NCI-H1417 treated with DMSO at 0.1 percent for 48 hours (cell line): Measurements from ENCODE around the gene TBC1D4.

Source experiments
- DNase-seq: peaks from one replicate; lab custom pipeline; 2025; lab: John Stamatoyannopoulos, UW

TBC1D4 gene

DNA sequence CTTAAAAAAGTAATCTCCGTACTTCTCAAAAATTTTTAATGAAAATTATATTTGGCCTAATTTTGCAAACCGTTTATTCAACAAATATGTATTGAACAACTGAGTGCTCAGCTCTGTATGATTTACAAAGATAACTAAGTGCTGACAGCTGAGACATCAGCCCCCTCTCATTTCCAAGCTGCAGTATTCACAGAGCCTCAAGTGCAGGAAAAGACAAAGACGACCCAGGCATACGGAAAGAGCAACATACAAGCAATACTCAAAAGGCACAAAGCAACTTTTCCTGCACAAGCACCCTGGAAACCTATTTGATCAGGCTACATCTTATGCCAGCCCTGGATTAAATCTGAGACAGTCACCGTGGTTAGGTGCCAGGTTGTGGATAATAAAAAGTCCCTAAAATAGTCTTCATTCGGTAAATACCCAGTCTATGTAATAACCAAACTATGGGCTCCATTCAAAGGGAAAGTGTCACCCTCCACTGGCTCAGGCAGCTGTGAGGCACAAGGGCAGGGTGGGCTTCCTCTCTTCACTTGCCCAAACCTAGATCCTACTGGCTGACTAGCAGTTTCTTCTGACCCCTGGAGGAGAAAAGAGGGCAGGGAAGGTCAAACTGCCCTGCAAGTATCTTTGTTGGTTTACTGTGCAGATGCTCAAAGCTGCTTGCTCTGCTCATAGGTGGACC, 65.5 kb downstream of the TBC1D4 start:
- DNase-seq: no peak

DNA sequence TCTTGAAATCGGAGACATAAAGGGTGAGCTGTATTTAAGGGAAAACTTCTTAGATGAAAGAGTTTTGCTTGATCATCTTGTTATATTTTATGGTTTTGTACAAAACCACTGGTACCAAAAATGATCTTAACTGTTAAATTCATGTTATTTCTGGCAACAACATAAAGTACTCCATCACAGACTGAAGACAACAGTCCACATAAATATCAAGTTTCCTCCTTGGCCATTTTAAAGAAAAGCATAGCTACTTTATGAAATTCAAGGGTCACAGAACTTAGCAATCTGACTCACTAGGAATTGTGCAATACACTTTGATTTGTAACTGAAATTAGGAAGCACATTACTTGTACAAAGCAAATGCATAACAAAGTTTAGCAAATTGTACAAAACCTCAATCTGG, 66.3 kb downstream of the TBC1D4 start:
- no peak for DNase-seq

DNA sequence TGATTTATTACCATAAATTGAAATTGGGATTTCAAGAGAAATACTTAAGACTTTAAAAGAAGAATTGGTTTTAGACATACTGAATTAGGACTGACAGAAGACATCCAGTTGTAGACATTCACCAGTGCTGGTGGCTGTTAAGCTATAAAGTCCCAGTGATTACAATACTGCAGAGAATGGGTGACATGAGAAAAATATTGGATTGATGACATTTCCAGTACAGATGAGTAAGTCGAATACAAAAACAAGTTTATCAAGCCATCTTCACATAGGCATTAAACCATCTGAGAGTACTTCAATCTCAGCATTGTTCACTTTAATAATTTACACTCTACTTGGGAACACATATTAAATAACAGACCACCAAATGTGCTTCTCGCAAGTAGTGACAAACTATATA, 66.8 kb downstream of the TBC1D4 start:
- DNase-seq: no peak

DNA sequence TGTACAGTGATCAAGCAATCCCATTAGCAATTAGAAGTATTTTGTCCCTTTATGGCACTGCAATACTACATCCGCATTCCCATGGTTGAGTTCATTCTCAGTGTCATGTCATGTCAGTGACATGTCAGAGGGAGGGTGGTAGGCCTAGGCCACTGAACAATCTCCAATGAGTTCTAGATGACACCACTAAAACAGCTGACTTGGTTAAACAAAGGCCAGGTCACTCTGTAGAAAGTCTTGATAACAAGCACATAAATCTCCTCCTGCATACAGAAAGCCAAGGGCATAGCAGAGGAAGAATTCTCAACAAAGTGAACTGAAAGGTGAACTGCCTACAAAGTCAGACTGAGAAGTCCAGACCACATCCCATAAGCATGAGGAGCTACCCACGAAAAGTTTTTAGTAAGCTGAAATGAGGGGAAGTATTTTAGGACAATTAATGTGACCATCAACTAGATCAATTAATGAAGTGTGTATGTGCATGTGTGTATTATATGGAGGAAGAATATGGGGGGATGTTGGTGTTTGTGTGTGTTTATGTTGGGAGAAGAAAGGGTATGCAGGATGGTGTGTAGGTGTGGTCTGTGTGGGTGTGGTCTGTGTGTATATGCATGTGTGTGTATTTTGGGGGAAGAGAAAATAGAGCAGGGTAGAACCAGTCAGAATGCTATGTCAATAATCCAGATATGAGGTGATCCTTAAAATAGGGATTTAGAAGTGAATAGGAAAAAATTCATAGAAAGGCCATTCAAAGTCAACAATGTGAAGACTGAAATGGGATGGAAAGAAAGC, 67.7 kb downstream of the TBC1D4 start:
- no peak for DNase-seq

DNA sequence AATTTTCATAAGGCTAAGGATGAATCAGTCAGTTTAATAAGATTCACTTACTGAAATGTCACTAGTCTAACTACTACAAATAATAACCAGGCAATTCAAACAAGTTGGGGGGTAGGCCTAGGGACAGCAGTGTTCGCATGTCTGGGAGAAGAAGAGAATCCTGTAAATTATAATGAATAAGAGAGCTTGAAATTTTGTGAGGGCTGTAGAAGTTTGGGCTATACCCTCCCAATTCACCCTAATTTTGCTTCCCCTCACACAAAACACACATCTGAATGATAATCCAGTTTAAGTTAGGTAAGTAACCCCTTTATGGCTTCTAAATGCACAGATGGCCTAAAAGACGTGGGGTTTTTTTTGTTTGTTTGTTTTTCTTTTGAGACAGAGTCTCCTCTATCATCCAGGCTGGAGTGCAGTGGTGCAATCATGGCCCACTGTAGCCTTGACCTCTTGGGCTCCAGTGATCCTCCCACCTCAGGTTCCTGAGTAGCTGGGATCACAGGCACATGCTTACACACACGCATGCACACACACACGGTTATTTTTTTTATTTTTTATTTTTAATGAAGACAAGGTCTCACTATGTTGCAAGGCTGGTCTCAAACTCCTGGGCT, 69.9 kb downstream of the TBC1D4 start:
- no peak for DNase-seq

DNA sequence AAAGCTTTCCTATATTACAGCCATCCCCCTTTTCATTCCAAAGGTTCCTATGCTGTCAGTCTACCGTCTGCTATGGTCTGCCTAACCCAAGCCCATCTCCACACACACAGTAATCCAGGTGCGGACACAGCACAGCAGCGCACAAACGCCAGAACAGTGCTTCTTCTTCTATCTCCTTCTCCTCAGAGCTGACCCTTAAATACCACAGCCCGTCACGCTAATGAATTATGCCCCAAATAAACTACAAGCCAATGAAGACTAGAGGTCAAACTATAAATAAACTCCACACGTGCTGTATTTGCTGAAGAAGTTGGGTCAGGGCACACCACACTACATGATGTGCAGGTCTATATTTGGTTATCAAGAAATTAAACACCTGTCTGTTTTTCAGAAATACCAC, 71.8 kb downstream of the TBC1D4 start:
- DNase-seq: no peak

DNA sequence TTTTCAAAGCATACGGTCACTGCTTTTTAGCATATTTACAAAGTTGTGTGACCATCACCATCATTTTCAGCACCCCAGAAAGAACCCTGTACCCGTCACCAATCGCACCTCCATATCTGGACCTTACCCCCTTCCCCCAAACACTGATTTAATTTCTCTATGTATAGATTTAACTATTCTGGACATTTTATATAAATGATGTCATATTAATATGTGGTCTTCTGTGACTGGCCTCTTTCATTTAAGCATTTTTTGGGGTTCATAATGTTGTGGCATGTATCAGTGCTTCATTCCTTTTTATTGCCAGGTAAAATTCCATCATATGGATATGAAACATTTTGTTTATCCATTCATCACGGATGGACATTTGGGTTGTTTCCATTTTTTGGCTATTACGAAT, 74.0 kb downstream of the TBC1D4 start:
- no peak for DNase-seq

DNA sequence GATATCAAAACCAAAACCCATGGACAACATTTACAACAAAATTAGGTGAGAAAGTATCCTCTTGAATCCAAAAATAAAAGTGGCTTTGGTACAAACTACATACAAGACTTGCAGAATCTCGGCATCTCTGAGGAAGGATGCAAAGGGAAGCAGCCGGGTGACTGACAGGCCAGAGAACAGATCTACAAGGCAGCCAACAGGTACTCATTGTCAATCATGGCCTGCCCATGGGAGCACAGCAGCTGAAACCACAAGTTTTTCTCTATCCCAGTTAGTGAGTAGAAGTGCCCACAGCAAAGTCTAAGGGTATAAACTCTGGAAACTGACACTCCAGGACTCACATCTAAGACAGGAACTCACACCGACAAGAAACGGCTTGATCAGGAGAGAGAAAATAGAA, 74.5 kb downstream of the TBC1D4 start:
- no peak for DNase-seq

DNA sequence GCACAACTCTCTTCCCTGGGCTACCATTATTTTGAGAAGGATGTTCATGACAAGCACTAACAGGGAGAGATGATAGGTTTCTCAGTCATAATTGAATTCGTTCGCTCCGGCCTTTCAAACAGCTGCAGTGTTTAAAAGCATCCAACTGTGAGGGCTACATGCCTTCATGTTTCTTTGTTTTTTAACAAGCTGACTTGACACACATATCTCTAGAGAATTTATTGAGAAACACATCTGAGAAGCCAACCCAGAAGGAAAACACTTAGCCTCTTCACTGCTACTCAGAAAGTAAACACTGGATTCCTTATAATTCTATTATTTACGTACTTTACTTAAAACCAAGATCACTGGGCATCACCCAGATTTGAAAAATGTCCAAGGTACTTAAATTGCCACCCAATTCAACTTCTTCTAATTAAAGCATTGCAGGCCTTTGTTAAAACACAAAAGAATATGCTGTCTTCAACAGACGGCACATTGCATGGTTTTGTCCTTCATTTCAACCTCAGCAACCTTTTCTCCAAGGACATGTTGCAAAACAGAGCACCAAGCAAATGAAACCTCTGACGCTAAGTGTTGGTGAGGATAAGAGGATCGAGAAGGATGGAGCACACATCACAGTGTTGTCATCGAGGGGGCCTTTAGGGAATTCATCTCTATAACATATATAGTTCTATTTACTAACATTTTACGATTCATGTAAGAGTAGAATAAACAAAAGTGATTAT, 75.8 kb downstream of the TBC1D4 start:
- no peak for DNase-seq

DNA sequence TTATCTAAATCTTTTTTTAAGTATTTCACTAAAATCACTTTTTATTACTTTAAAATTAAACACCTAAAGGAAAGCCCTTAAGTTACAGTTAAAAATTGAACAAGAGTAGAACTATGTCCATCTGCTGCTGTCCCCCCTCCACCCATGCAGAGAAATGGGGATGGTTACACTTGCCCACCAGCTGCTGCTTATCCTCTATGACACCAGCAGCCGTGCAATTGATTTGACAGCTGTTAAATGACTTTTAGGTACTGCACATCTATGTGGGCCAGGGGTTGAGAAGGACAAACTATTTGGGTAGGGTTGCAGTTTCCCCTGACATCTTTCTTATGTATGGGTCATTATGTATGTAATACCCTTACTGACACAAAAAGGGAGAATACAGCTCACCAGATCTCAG, 77.2 kb downstream of the TBC1D4 start:
- DNase-seq: no peak

DNA sequence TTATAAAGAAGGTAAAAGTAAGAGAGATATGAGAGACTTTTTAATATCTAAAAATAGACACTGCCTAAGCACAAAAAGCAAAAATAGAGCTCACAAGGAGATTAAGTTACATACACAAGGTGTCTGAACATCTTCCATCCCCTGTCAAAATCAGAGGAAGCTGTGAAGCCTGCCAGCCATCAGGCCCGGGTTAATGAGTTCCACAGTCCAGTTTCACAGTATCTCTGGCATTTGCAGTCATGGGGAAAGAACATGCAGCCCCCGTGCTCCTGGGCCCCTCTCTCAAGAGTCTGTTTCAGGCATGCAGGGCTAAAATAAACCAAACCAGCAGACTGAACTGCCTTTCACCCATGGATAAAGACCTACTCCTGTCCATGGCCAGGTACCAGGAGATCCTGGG, 79.2 kb downstream of the TBC1D4 start:
- no peak for DNase-seq

DNA sequence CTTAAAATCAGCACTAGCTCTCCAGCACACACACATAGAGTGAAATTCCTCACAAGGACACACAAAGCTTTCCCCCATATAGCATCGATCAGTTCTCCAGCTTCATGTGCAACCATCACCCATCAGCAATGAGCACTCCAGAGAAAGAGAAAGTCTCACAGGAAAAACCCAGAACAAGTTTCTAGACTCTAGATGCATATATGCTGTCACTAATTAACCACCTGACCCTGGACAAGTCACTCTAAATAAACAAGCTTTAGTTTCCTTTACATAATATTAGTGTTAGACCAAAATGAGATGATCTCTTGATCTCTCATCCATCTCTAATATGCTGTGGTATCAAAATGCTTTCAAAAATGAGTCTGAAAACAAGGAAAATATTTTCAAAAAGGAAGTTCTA, 81.2 kb downstream of the TBC1D4 start:
- no peak for DNase-seq

DNA sequence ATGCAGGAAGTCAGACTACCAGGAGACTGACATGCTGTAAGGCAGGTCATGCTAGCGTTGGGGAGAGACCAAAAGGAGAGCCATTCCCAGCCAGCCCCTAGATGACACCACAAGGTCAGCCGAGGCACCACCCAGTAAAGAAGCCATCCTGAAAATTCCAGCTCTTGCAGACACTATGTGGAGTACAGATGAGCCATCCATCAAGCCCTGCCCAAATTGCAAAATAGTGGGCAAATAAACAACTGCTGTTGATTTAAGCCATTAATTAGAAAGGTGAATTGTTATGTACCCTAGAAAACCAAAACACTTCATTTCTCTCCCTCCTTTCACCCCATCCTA, 82.1 kb downstream of the TBC1D4 start:
- no peak for DNase-seq

DNA sequence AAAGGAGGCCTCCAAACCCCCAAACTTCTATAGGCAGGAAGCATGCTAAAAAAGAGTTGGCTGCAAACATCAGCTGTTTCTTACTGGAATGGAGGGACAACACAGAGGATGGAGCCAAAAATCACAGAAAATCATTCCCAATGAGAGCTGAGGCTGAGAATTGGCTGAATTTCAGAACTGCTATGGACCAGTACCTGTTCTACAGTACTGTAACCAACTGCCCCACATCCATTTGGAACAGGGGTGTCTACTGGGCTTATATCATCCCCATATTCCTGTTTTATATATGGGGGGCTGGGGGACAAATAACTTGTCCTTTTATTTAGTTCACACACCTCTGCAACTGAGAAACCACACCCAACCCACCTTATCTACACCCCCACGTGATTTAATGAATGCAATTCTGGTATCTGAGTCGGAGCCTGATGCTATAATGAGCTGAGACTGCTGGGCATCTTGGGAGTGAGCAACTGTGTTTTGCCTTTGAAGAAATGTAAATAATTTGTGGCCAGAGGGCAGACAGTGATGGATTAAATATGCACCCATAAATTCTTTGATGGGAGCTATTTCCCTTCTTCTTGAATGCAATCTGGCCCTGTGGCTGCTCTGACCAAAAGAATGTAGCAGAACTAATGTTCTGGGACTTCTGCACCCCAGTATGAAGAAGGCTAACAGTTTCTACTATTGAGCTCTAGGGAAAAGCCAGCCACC, 82.6 kb downstream of the TBC1D4 start:
- DNase-seq: no peak

DNA sequence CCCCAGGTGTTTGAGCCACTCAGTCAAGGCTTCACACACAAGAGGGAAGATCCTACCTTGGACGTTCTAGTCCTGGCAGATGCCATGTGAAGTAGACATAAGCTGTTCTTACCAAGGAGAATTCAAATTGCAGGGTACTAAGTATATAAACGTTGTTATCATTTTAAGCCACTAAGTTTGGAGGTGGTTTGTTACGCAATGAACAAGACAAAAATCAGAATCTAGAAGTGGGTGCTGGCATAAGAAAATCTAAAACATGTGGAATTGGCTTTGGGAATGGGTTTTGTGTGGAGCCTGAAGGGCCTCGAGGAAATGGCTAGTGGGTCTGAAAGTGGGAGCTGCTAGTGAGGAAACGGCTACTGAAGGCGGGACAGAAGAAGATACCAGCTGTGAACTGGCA, 83.9 kb downstream of the TBC1D4 start:
- no peak for DNase-seq

DNA sequence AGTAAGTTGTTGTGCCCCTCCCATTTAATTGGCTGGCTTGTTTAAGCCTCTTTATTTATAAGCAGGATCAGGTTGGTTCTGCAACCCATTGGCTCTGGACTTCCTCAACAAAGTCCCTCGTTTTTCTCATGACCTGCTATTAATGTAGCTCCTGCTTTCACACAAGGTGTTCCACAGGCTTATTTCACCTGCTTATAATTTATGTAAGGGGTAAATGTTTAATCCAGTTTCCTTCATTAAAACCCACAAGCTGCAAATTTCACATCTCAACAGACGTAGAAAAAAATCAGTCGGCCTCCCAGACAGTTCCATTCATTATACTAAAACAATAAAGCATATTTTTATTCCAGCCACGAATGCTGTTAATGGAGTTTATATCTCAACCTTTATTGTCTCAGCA, 86.1 kb downstream of the TBC1D4 start:
- no peak for DNase-seq

DNA sequence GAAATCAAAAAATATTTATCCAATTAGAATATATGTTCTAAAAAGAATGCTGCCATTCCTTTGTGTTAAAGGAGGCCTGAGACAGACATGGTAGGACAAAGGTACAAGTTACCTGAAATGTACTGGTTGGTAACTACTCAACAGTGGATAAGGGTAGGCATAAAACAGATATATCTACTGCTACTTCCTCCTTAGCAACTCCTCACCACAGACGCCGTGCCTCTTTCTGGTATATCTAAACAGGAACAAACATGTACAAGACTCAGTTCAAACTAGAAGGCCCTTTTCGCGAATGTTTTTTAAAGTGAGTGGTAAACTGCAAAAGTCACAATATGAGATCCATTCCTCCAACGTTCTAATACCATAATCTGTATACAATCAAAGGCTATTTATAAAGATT, 86.9 kb downstream of the TBC1D4 start:
- no peak for DNase-seq

DNA sequence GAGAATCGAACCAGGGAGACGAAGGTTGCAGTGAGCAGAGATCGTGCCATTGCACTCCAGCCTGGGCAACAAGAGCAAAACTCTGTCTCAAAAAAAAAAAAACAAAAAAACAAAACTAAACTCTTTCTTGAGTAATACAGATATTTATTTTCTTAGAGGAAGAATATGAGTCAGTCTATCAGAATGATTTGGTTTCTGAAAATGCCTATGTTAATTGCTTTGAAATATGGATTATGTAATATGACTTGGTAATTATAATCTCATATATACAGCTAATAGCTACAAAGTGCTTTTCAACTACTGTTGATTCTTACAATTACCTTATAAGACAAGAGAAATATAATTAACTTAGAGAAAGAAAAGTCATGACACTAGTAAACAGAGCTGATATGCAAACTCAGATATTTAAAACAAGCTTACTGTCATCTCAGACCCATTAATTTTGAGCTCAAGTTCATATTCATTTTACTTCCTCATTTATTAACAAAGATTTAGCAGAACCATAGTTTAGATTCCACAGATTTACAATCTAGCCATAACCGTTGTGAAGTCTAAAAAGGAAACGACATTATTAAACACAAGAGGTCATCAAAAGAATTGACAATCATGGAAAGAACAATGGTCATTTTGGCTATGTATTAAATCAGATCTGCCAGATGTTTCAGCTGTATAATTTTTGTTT, 88.0 kb downstream of the TBC1D4 start:
- DNase-seq: no peak

DNA sequence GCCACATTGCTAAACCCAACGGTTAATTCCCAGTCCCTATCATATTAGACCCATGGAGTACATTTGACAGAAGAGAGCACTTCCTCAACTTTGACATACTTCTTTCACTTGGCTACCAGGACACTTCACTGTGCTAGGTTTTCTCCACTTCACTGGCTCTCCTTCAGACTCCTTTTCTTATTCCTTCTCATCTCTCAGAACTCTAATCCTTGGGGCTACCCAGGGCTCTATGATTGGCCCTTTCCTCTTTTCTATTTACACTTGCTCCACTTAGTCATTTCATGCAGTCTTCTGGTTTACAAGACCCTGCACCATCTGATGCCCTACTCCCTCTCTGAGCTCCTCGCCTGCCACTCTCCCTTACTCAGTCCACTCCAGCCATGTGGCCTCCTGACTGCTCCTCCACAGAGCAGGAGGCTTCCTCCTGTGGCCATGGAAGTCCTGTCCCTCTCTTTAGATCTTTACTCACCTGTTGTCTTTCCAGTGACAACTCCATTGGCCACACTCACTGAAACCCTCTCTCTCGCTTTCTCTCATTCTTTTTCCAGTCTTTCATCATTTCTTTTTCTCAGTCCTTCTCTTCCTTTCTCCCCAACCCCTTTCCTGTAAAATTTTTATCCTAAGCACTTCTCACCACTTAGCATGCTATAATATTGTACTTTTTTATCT, 90.4 kb downstream of the TBC1D4 start:
- DNase-seq: no peak

DNA sequence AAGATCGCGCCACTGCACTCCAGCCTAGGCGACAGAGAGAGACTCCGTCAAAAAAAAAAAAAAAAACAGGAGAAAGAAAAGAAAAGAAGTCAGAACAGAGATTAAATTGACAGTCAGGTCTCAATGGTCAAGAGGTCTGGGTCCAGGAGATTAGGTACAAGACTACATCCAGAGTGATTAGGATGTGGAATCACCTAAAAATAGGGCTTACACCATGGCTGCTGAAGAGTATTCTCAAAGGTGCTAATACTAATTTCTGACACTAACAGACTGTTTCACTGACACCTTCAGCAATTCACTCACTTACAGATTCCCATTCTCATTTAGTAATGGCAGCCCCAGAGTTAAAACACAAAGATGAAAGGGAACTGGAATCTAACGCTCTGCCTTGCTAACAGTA, 91.7 kb downstream of the TBC1D4 start:
- DNase-seq: no peak

DNA sequence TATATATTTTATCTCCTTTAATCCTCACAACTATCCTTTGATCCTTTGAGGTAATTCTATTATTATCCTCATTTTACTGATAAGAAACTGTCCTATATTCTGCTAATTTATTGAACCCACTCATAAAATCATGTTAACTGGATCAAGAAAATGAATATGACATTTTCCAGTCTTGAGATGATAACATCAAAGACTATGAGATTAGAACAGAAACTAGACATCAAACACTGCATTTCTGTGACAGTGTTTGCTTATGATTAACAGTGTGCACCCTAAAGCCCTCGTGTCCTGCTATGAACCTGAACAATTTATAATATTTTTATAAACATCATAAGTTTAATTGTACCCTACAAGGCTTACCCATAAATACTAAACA, 96.3 kb downstream of the TBC1D4 start:
- DNase-seq: no peak
